GM18517 (cell line): ENCODE data around the gene MKLN1.
A peak's percentile ranks its signal among the peaks of the same experiment; 100 is the strongest.

ENCODE experiments used
- ATAC-seq: cut with Tn5 transposase; IDR thresholded peaks from one replicate; pipeline ENCODE4 v1.9.1; 2021; ENCODE audit warnings: mild to moderate bottlenecking, moderate library complexity; ENCODE audit not compliant: unreplicated experiment

The MKLN1 gene

DNA sequence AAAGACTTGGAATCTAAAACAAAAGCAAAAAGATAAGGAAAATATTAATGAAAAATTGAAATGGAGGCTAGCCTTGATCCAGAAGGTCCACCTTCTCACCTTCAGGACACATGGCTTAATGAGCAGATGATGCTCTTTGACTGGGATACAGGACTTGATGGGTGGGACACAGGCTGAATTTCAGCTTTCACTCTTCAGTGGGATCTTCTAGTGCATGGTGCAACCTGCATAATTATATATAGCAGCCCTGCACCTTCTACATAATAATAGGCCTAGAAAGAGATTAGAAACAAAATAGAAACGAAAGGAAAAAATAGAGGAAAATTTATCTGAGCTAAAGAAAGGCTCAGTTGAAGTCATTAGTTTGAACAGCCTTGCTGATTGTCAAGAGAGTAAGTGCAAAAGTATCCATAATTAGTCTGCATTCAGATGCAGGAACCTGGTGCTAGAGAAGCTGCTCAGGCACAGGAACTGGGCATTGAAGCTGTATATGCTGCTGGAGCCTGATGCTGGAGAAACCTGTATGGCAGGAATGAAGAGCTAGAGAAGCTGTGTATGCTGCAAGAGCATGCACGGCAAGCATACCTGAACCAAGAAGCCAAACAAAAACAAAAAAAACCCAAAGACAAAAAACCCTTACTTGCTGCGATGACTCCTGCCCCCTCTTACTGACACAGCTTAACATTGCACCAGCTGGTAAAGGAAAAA is 19.4 kb downstream of the MKLN1 start:
- no peak for ATAC-seq

DNA sequence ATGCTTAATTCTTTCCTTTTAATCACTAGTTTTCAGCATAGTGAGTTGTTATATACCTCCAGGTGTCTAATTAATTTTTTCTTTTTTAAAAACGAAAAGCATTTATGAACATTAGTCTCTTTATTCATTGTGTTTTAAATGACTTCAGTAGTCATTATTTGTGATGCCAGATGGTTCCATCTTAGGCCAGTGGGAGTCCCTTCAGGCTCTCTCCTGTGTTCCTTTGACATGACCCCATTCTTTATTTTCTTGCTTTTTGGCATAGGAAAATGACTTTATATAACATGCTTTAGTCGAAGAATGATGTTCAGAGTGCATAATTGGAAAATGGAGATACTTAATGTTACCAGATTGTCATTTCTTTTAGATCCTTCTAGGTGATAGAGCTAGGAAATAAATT is 24.4 kb downstream of the MKLN1 start:
- no peak for ATAC-seq

DNA sequence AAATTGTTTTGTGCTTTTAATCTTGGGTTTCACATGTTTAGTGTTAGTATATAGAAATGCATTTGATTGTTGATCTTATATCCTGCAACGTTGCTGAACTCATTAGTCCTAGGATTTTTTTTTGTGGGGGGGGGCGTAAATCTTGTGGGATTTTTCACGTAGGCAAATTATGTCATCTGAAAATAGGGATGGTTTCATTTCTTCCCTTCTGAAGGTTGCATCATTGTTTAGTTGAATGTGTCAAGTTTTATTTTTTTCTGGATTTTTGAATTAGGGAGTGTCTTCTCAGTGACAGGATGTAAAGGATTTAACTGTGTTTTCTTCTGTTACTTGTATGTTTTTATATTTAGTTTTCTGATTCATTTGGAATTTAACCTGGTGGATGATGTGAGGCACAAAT is 26.7 kb downstream of the MKLN1 start:
- ATAC-seq: no peak

DNA sequence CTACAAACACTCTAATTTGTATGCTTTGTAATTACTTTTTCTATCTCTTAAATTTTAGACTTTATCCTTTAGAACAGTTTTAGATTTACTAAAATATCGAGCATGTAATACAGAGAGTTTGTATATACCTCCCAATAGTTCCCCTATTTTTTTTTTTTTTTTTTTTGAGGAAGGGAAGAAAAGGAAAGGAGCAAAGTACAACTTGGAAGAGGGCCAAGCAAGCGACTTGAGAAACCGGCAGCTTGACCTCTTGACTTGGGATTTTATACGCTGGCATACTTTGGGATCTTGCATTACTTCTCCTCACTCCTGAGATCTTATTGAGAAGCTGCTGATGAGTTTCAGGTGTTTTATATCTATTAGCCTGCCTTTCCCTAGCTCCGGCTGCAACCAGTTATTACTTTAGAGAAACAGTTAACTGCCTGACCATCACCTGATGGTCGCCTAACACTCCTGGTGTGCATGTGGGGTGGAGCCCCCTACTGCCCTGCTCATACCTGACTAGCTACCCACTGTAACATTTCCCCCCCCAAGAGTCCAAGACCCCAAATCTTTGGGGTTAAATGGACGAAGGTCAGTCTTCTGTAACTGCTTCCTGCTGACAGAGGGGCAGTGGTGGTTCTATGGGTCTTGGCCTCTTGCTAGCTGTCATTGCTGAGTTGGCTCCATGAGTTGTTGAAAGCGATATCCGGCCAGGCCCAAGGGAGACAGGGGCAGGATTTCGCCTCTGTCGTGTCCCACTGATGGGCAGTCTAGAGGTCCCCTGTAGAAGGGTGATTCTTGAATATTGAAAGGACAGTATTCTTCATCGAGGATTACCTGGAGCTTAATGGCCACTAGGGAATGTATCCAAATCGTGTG is 28.5 kb downstream of the MKLN1 start:
- ATAC-seq: no peak

DNA sequence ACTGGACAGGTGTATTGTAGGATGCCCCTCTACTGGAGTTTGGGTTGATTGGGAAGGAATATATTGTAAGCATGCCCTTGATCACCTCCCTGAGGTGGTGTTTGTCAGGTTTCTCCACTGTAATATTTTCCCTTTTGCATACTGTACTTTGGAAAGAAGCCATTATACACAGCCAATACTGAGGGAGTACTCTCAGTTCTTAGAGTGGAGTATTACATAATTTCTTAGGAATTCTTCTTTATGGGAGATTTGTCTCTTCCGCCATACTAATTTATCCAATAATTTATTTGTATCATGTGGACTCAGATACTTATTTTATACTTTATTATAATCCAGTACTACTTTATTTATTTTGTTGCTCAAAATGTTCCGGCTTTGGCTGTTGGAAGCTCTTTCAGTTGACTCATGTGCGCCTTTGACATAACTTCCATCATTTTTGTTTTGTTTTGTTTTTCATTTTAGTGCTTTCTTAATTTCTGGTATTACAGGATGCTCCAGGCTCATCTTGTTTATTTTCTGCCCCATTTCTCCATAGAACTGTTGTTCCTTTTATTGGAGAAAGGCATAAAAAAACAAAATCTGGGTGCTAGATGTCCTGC is 29.7 kb downstream of the MKLN1 start:
- ATAC-seq: no peak

DNA sequence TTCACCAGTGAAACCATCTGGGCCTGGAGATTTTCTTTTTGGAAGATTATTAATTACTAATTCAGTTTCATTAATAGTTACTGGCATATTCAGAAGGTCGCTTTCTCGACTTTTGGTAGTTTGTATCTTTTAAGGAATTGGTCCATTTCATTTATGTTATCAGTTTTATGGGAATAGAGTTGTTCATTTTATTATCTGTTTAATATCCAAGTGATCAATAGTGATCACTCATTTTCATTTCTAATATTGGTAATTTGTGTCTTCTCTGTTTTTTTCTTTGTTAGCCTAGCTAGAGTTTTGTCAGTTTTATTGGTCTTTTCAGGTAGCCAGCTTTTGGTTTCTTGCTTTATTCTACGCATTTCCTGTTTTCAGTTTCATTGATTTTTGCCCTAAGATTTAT is 31.0 kb downstream of the MKLN1 start:
- ATAC-seq: no peak

DNA sequence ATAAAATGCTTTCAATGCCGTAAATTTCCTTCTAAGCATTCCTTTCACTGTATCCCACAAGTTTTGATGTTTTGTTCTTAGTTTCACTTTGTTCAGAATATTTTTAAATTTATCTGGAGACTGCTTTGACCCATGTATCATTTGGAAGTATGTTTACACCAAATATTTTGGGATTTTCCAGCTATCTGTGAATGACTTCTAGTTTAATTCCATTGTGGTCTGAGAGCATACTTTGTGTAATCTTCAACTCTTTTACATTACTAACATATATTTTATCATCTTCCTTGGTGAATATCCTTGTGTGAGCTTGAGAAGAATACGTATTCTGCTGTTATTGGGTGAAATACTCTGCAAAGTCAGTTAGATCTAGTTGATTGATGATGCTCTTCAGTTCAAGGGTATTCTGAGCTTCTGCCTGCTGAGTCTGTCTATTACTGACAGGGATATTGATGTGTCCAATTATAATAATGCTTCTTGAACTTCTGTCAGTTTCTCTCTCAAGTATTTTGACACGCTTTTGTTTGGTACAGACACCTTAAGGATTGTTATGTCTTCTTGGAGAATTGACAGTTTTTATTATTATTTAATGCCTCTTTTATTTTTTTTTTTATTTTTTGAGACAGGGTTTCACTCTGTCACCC is 31.6 kb downstream of the MKLN1 start:
- ATAC-seq: no peak

DNA sequence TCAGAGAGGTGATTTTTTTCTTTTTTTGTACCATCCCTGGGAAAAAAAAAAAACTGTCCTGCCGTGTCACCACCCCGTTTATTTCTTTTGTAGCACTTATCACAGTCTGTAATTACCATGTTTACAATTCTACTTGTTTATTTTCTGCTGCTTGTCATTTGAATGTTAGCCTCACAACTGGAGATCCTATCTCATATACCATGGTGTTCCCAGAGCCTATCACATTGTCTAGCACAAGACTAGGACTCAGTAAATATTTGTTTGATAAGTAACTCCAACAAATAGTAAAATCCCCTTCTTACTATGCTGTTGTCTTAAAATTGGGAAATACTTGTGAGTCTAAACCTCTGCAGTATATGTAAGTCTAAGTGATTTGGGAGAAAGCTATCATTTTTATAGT is 36.0 kb downstream of the MKLN1 start:
- ATAC-seq: no peak

DNA sequence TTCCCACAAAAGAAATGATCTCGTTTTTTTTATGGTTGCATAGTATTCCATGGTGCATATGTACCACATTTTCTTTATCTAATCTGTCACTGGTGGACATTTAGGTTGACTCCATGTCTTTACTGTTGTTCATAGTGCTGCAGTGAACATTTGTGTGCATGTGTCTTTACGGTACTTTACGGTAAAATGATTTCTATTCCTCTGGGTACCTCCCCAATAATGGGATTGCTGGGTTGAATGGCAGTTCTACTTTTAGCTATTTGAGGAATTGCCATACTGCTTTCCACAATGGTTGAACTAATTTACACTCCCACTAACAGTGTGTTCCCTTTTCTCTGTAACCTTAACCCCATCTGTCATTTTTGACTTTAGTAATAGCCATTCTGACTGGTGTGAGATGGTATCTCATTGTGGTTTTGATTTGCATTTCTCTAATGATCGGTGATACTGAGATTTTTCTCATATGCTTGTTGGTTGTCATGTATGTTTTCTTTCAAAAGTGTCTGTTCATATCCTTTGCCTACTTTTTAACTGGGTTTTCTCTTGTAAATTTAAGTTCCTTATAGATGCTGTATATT is 37.2 kb downstream of the MKLN1 start:
- no peak for ATAC-seq

DNA sequence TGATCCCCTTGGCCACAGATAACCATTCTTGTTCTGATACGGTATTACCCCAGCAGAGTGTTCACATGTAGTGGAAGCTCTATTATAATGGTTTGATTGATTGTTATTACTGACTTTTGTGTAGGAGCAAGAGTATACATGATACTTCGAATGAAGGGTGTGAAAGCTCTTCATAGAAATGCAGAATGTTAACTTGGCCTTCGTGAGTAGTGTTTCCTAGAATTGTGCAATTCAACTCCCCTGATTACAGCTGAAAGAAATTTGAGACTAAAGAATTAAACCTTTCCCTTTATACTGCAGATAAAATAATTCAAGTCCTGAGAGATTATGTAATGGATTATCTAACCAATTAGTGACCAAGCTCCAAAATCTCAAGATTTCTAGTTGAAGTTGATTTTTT is 38.2 kb downstream of the MKLN1 start:
- no peak for ATAC-seq

DNA sequence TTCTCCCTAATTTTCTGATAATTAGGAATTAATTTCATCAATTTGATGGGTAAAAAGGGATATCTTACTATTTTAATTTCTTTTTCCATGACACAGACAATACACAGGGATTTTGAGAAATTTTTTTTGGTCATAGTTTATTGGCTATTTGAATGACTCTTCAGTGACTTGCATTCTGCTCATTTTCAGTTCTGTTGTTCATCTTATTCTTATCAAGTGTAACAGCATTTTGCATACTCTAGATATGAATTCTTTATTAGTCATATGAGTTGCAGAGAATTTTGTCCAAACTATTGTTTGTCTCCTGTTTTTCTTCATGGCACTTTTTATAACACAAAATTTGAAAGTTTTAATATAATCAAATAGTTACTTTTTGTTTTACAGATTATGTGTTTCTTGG is 41.7 kb downstream of the MKLN1 start:
- ATAC-seq: no peak

DNA sequence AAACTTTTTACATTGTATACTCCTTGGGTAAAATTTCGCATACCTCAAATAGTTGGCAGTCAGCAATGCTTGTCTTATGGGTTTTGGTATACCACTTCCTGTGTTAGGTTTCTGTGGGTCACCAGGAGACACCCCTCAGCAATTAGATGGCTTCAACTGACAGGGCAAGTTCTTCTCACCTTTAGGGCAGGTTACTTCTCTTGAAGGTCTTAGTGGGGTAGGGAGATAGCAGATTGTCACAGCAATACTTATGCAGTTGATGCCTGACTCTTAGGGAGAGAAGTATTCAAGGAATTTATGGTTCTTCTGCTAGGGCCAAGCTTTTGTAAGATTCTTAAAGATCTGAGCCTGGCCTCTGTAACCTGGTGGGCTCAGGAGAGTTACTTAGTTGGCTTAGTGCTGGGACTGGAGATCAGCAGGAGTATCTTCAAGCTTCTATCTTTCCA is 42.9 kb downstream of the MKLN1 start:
- ATAC-seq: peak; percentile 85

DNA sequence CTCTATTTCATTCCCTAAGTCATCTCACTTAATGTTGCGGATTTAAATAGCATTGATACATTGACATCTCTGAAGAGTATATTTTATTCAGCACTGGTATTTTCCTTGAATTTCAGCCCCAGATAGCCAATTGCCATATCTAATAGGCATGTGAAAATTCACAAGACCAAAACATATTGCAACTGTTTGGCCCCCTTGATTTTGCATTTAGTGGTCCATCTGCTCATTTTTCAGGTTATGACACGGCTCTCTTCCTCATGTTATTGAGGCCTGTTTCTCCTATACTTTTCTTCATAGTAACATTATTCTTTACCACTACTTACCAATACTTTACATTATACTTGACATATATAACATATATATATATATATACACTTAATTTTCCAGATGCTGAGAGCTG is 43.7 kb downstream of the MKLN1 start:
- ATAC-seq: no peak

DNA sequence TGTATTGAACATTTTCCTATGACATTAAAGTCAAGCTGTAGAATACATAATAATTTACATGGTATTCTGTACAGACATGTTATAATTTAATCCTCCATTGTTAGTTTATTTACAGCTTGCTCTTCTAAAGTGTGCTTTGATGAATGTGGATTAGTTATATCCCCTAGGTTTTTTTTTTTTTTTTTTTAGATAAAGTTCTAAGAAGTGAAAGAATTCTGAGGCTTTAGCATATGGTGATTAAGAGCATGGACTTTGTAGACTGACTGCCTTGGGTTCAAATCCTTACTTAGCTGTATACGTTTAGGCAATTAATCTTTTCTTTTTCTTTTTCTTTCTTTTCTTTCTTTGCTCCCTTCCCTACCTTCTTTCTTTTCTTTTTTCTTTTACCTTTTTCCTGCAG is 44.9 kb downstream of the MKLN1 start:
- ATAC-seq: no peak

DNA sequence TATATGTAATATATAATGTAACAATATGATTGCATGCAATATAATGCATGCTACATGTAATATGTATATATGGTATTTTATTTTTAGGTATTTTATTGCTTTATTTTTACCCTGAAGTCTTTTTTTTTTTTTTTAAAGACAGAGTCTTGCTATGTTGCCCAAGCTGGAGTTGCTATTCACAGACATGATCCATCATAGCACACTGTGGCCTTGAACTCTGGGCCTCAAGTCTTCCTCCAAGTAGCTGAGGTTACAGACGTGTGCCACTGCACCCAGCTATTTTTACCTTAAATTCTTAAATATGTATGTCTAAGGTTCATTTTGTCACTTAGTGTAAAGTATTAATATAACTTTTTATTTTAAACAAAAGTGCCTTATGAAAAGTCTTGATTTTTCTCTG is 47.1 kb downstream of the MKLN1 start:
- no peak for ATAC-seq

DNA sequence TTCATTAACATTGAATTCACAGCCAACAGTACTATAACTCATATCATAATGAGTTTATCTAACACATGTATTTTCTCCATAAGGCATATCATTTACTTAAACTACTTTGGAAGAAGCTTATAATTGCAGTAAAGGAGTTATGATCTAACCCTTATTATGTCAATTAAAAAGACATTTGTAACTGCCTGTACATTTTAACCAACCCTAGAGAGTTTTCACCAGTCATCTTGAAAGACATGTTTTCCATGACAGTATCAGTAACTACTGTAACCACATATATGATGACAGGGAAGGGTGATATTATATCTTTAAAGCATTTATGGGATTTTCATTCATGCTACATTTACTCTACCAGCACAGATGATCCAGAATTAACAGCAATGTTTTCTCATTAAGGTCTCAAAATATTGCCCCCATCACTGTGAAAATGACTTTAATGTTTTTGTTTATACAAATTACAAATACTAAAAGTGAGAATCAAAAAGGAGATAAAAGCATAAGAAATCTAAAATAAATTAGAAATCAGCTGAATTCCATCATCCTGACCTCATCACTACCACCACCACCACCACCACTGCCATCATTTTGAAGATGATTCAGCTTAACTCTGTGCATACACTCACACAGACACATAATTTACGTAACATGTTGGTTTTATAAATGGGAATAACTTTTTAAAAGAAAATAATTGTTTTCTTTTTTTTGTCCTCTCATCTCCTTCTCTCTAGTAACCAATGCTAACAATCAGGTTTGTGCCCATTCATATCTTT is 53.6 kb downstream of the MKLN1 start:
- ATAC-seq: no peak

DNA sequence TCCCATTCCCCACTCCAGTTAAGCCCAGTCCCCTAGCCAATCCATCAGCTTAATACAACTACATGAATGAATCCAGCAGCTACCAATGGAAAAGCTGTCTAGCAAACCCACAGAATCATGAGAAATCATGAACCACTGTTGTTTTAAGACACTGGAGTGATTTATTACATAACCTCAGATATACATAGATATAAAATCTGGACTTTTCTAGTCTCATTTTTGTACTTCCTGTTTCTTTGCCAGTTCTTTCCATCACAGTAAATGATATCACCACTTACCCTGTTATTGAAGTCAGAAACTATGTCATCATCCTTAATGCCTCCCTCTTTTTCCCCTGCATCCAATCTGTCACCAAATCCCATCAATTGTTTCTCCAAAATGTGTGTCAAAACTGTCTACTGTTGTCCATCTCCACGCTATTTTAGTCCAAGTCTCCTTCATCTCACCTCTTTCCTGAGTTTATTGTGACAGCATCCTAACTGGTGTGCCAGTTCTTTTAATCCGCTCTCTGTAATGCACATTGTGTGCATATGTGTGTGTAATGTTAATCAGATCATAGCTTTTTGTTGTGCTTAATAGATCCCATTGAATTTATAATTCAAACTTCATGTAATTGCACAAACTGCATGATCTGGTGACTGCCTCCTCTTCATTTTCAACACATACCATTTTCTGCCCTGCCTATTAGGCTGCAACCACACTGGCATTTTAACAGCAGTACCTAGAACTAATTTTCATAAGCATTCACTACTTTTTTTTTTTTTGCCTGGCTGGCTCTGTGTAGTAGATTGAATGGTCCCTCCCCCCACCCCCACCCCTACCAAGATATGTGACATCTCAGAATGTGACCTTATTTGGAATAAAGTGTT is 56.0 kb downstream of the MKLN1 start:
- no peak for ATAC-seq

DNA sequence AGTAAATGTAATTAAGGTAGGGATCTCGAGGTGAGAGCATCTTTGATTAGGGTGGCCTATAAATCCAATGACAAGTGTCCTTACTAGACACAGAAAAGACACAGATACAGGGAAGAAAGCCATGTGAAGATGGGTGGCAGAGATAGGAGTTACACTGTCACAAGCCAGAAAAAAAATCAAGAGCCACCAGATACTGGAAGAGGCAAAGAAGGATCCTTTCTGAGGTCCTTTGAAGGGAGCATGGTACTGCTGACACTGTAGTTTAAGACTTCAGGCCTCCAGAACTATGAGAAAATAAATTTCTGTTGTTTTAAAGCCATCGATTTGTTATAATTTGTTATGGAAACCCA is 56.6 kb downstream of the MKLN1 start:
- no peak for ATAC-seq

DNA sequence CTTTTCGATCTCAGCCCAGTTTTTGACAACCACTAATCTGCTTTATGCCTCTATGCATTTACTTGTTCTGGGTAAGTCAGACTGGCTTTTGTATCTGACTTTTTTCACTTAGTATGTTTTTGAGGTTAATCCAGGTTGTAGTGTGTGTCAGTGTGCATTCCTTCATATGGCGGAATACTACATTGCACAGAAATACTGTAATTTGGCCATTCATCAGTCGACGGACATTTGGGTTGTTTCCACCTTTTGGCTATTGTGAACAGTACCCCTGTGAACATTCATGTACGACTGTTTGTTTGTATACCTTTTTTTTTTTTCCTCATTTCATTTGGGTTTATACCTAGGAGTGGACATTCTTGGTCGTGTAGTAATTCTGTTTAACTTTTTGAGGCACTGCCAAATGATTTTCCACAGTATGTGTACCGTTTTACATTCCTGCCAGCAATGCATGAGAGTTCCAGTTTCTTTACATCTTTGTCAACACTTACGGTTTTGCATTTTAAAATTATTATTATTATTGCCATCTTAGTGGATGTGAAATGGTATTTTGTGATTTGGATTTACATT is 57.4 kb downstream of the MKLN1 start:
- no peak for ATAC-seq
